NCI-H1436 treated with DMSO at 0.1 percent for 48 hours (cell line): ENCODE results near the gene DLGAP1.

Experiments
- DNase-seq: peaks from one replicate; lab custom pipeline; 2025; lab: John Stamatoyannopoulos, UW

The DLGAP1 gene

DNA sequence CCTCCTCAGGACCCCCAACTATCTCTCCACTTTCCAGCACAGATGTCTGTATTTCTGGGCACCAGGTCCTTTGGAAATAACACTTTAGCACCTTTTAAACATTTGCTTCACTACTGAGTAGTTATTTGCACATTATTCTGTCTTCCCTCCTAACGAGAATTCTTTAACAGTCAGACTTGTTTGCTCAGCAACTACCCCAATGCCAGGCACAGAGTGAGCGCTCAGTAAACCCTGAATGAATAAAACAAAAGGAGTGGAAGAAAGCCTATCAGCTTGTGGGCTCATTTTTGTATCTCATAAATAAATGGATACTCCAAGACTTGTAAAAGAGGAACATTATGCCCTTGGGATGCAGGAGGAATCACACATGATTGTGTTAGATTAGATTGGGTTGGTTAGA, 554.8 kb downstream of the DLGAP1 start:
- DNase-seq: no peak

DNA sequence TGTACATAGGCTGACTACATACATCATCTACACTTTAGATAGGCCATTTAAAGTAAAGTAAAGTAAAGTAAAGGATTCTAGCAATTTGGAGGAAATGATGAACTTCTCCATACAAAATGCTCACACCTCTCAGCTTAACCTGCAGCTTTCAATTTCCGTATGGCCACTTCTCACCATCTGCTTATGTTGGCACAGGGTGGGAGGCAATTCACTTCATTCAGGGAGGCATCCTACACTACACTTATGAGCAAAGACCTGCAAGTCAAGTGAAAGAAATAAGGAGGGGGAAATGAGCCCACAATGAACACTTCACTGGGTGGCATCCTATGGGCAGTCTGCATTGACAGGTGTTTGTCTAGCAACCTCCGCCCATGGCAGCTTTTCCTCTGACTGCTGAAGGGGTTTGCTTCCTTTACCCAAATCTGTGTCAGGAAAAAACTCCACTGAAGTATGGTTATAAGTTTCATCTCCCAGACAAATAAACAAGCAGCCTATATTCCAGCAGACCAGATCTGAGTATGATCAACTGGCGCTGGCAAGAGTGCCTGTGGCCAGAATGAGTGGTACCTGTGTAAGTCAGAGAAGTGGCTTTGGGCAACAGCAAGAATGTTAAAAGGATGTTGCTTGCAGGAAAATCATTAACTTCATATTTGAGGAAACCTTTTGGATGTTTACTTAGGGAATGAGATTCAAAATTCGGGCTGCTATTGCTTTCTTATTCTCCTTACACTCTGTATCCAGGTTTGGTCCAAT, 556.1 kb downstream of the DLGAP1 start:
- DNase-seq: no peak

DNA sequence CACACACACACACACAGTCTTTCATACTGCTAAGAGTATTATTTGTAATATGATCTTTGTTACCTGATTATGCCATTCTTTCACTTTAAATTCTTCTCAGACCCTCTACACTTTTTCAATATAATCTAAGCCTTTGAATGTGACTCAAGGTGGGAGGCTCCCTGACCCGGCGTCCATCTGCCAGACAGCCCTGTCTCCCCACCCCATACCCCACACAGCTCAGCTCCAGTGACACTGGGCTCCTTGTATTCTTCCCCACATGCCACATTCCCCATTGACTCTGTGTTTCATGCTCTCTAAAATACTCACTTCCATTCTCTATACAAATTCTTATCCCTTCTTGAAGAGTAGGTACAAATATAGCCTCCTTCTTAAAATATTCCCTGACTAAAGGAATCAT, 563.0 kb downstream of the DLGAP1 start:
- no peak for DNase-seq

DNA sequence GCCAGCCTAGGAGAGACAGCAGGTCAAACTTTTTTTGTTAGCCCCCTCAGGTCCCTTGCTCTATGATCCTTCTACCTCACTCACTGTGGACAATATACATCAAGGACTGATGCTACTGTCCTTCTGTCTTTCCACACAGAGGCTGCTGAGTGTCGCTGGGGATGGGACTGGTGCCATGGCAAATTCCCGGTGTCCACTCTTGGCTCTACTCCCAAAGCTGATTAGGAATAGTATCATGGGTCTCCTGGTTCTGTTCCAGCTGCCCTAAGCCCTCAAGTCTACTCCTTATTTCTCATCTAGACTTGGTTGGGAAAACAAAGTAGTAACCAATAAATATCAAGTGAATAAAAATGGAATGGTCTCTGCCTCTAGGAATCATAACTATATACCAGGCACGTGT, 563.9 kb downstream of the DLGAP1 start:
- no peak for DNase-seq

DNA sequence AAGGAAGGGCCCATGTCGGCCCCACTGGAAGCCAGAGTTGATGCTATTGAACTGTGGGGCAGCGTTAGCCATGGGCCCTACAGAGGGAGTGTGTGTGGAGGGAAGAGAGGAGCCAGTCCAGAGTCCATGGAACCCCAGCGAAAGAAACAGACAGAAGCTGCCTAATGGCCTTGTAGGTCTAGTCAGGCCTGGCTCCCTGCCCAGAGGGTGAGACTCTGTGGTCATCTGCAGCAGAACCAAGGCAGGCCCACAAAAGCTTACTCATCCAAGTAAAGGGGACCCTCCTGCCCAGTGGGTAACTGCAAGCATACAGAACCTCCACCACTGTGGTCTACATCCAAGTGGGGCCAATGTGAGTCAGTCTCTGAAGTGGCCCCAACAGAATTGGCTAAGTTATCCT, 565.3 kb downstream of the DLGAP1 start:
- DNase-seq: no peak

DNA sequence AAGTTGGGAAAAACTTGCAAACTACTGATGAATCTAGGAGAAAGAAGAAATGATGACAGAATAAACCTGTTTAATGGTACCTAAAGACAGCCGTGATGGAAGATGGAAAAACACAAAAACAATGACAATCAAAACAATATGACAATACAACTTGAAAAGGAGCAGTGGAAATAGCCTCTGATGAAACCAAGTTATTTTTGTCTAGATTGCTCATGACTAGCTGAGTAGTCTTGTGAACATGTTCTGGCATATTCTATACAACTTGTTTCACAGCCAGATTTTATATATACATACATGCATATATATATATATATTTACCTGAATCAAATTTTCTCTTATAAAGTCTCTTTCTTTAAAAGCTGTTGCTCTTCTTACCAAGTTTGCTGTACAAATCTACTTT, 566.0 kb downstream of the DLGAP1 start:
- DNase-seq: no peak

DNA sequence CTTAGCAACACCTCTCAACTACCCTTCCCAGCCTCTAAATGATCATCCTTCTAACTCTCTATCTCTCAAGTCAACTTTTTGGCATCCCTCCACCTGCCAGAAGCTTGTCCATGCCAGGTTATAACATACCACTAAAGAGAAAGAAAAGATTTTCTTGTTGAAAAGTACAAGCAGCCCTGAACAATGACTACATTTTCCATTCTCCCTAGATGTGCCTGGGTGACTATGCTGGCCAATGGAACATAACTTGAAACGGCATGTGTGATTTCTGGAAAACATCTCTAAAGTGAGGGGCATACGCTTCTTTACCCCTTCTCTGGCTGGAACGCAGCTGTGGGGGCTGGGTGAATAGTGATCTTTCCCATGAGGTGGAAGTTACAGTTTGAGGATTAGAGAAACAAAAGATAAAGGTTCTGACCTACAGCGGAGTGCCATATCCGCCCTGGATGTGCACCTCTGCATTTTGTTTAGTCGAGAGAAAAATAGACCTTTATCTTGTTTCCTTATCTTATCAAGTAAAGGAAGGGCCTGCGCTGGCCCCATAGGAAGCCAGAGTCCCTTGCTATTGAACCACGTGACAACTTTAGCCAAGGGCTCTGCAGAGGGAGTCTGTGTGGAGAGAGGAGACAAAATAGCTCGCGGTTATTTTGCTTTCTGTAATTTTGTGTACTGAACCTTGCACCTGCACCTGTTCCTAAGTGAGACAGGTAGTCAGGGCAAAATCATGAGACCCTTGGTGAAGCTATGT, 568.4 kb downstream of the DLGAP1 start:
- no peak for DNase-seq

DNA sequence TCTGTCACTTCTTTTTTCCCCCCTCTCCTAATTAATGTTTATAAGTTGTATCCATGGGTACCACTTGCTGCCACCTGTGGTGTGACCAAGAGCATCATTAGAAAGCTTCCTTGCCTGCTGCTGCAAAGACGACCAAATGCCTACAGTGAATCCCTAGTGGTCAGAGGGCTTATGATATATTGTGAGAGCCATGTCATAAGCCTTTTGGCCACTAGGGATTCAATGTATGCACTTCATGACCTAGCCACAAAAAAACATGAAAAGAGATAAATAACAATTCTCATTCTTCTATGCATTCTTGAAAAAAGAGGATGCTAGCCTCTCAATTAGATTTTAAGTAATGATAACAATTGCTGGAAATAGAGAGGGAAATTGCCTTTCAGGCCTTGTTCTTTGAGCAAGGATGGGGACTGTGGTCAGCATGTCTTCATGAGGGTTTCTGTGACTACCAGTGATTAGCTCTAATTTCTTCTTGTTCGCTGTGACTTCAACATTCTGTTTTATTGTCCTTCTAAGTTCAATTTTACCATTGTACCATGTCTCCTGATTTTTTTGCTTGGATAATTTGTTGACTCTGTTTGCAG, 569.8 kb downstream of the DLGAP1 start:
- DNase-seq: no peak

DNA sequence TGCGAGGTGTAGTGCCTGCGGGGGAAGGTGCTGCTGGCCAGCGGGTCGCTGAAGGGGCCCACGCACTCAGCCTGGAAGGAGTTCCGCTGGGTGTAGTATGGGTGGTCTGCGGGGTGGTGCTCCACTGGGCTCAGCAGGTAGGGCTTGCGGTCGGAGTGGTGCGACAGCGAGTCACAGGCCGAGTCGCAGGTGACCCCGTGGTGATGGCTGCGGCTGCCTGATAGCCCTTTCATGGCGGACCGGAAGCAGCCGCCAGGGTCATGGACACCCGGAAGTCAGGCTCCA, 575.3 kb downstream of the DLGAP1 start:
- no peak for DNase-seq

DNA sequence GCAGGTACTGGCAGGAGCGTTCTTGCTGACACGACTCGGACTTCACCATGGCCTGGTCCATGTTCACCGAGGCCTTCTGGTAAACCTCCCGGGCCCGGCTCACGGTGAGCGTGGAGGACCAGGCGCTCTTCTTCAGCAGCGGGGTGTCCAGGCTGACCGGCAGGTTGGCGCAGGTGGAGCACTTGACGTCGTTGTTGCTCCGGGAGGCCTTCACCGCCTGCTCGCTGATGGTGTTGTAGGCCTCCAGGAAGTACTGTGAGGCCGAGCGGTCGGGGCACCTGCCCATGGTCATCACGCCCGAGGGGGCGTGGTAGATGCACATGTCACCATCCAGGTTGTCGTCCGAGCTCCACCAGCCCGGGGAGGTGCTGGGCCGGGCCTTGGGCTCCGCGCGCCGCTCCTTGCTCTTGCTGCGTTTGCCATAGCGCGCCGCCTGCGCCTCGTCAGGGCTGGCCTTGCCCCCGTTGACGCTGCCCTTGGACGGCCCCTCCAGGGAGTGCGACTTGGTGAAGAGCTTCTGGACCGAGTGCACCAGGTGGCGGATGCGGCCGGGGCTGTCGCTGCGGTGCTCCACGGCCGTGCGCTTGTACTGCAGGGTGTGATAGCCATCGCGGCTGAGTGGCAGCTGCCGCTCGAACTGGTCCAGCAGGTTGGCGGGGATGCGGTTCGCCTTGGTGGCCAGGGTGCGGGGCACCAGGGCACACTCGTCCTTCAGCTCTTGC, 575.8 kb downstream of the DLGAP1 start:
- no peak for DNase-seq

DNA sequence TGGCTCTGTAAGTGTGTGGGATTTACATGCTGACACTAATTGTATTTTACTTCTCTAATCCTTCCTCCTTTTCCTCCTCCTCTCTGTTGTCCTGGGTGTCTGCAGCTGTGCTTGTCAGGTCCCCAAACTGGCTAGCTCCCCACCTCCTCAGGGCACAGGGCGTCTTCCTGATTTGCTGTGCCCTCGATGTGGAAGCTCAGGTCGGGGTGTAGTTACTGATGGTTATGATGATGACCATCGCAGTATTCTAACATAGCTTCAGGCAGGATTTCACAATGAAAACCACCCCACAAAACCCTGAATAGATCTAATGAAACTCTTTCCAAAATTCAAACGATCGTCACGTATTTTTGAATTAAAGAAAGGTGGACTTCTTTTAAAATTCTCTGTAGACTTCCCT, 576.7 kb downstream of the DLGAP1 start:
- DNase-seq: no peak

DNA sequence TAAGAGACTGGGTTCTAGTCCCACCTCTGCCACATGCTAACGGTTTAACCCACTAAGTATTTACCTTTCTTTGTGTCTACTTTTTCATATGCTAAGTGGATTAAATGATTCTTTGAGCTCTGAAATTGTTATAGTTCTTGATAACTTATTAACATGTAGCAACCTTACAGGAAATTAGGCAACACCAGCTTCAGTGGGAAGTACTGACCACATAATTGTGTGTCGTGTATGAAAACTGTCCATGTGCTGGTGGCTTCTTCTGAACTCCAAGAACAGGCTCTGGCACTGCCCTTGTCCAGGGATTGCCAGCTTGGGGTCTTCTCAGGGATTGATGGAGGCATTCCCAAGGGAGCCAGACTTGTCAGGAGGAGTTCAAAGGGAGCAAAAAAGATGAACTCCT, 577.4 kb downstream of the DLGAP1 start:
- DNase-seq: no peak

DNA sequence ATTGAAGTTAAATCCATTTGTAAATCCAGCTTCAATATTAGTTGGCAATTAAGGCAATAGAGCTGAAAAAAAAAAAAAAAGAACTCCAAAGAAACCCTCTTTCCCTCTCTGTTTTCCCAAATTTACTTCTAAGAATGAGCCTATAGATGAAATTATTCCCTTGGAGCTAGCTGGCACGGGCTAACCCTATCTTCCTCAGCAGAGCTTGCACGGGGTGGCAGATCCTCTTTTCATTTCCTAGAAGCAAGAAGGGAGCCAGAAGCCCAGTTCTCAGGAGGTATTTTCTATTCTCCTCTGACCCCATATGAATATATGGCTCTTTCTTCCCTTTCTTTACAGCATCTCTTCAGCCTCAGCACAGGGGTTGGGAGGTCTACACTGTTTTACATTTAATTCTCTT, 579.1 kb downstream of the DLGAP1 start:
- no peak for DNase-seq

DNA sequence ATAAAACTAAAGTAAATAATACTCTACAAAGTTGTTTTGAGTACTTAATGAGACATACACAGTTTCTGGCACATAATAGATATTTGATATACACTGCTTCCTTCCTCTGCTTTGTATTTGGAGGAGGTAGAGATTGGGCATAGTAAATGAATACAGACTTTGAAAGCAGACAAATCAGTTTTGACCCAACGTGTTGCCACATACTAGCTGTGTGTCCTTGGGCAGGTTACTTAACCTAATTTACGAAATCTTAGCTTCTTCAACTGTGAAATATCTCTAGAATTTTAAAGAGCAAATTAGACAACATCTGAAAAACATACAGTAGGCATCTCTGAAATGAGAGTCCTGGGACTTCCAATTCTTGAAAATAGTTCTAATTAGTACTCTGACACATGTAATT, 579.7 kb downstream of the DLGAP1 start:
- no peak for DNase-seq

DNA sequence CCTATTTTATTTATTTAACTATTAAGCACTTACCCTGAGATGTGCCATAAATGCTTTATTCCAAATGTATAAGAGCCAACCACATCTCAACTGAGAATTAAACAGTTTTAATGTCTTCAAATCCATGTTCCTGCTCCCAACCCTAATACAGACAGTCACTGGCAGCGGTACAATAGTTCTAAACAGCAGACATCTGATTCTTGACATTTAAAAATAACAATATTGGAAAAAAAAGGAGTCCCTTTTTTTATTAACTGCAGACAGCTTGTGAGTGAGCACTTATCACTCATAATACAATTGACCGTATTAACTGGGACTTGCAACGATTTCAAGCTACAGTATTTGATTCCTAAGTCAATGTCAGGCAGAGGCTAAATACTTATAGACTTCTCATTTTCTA, 580.5 kb downstream of the DLGAP1 start:
- no peak for DNase-seq

DNA sequence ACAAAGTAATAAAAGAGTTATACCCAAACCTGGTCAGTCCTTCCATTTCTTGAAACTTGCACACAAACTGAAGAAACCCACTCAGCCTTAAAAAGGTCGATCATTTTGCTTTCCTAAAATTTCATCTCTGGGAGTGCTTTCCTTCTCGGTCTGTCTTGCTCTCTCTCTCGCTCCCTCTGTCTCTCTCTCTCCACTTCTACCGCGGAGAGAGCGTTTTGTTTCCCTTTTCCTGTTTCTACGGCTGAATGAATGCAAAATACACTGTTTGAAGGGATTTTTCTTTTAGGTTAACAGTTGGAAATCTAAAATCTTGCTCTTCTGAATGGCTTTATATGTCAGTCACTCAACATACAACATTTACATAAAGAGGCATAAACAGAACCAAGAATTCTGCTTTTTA, 581.0 kb downstream of the DLGAP1 start:
- DNase-seq: no peak

DNA sequence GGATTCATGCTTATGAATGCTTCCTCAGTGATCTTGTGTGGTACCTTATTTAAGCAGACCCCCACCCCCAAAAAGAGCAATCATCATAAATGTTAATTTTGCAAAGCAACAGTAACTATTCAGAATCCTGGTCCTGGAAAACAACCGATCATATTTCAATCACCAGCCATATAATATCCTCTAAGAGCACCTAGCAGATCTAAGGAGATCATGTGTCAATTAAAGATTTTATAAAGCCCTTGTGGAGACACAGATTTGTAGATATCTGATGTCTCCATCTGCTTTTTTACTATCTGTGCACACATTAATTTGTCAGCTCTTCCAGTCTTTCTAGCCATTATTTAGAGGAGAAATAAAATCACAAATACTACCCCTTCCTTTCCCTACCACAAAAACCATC, 581.4 kb downstream of the DLGAP1 start:
- no peak for DNase-seq

DNA sequence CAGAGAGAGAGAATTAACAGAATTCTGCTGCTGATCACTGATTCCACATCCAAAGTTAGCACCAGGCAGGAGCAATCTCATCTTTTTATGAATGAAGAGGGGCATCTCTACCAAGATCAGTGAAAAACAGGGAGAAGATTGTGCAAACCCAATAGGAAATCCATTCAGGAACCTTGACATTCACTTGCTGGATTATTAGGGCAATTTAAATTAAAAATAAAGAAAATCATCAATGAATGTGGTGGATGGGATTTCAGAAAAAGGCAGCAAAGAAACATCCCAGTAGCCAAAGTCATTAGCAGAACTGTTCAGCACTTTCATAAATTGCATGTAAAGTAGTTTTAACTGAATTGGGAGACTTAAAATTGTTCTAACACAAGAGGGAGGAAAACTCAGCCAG, 581.9 kb downstream of the DLGAP1 start:
- no peak for DNase-seq

DNA sequence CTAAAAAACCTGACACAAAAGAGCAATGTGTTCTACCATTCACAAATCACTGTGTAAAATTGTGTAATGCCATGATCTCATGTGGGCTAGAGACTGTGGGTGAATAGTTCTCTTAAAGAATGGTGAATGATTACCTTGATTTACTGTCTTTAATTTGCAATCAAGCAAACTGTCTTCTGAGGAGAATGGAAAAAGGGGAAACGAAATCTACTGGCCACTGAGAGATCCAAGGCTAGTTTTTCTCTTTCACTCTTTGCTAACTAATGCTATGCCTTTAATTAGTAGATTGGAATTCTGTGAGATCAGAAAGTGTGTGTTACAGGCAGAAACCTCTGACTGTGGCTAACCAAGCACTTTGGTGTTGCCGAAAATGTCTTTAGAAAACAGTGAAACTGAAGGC, 582.5 kb downstream of the DLGAP1 start:
- no peak for DNase-seq

DNA sequence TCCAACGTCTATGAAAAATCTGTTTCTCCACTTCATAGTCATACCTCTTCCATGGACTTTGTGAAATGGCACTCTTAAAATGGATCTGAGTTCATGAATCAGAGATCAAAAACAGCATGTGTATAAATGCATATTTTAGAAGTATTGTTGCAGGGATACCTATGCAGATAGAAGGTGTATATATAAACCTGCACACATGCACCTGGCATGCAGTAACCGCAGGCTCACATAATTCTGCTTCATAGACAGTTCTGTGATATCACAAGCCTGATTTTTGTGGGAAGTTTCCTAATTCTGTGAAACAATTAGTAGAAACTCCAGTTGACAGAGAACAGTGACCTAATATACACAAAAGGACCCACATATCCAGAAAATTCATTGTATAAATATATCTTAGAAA, 583.4 kb downstream of the DLGAP1 start:
- DNase-seq: no peak

DNA sequence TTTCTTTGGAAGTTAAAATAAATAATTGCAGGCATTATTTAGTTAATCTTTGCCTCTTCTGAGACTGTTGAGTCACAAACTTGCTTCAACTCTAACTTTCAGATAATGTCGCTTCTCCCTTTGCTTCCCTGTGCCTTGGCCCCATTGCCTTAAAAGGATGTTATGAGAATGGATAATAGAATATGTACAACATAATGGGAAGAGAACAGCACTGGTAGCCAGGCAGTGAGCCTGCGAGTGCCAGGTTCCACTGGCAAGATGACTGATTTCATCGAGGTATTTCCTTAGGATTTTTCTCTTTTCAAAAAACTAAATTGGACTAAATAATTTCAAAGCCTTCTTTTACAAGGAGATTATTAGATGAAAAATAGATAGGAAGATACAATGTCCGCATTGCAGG, 584.2 kb downstream of the DLGAP1 start:
- no peak for DNase-seq

DNA sequence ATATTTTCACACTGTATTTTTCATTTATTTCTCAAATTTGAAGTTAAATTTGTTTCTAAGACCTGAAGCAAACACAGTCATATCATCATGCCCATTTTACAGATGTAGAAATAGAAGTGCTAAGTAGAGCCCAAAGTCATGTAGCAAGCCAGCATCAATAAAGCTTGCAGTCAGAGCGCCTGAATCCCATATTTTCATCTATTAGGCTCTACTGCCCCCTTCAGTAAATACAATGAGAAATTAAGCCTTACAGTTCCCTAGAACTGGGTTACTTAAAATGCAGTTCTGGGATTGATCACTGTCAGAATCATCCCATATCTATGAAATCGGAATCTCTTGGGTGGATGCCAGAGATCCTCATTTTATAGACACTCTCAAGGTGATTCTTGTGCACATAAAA, 585.3 kb downstream of the DLGAP1 start:
- DNase-seq: no peak

DNA sequence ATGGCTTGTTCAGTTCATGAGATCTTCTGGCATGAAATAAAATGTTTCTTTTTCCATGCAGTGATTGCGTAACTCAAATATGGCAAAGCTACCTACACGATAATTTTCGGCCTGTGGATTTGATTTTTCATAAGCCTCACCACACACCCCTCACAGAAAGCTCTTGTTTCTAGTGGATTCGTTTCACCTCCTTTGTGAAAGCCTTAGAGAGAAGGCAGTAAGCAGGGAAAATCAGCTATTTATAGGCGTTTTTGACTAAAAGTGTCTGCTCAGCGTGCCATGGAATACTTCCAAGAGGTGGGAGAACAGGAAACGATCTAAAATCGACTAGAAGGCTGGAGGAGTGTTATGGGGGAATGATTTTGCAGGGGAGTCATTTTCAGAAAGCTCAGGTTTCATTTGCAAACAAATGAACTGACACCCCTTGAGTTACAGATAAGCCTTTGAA, 587.2 kb downstream of the DLGAP1 start:
- DNase-seq: no peak
